ENCODE measurements around the gene HPS5.

Gene HPS5

GRCh38 chr11:18321578-18321968, 367 bp downstream of the HPS5 start:
- FAIRE-seq (no peak), DNase-seq (ENCODE audit: insufficient read length, low spot score) (no peak)
- TF ChIP-seq POLR2AphosphoS5 (IDR thresholded peaks at IDR 0.05; ENCODE audit: low read depth, low read length) (no peak), SPI1 (IDR thresholded peaks at IDR 0.05; ENCODE audit: low read depth, low read length) (0 out of 2 replicates have a peak, but pooled peaks have one; percentile 18), POLR2A (IDR thresholded peaks at IDR 0.05; ENCODE audit: low read depth, low read length) (no peak), PAX5 (IDR thresholded peaks at IDR 0.05; ENCODE audit: insufficient read depth, low read length, severe bottlenecking) (no peak), POU2F2 (IDR thresholded peaks at IDR 0.05; ENCODE audit: low read depth, low read length) (no peak), TAF1 (IDR thresholded peaks at IDR 0.05; ENCODE audit: low read depth, low read length) (no peak)

GRCh38 chr11:18320617-18321016, 1.3 kb downstream of the HPS5 start:
- no peak for FAIRE-seq
- no peak for TF ChIP-seq POLR2AphosphoS5 (IDR thresholded peaks at IDR 0.05; ENCODE audit: low read depth, low read length)
- no peak for TF ChIP-seq PAX5 (IDR thresholded peaks at IDR 0.05; ENCODE audit: insufficient read depth, low read length, severe bottlenecking)
- no peak for TF ChIP-seq TAF1 (IDR thresholded peaks at IDR 0.05; ENCODE audit: low read depth, low read length)
- no peak for TF ChIP-seq POLR2A (IDR thresholded peaks at IDR 0.05; ENCODE audit: low read depth, low read length)
- no peak for TF ChIP-seq SPI1 (IDR thresholded peaks at IDR 0.05; ENCODE audit: low read depth, low read length)
- TF ChIP-seq POU2F2 (IDR thresholded peaks at IDR 0.05; ENCODE audit: low read depth, low read length), result no peak
- no peak for DNase-seq (ENCODE audit: insufficient read length, low spot score)

GRCh38 chr11:18319914-18320313, 2.0 kb downstream of the HPS5 start:
- DNase-seq (ENCODE audit: insufficient read length, low spot score) (no peak), FAIRE-seq (no peak)
- TF ChIP-seq POLR2A (IDR thresholded peaks at IDR 0.05; ENCODE audit: low read depth, low read length) (no peak), TAF1 (IDR thresholded peaks at IDR 0.05; ENCODE audit: low read depth, low read length) (no peak), SPI1 (IDR thresholded peaks at IDR 0.05; ENCODE audit: low read depth, low read length) (no peak), PAX5 (IDR thresholded peaks at IDR 0.05; ENCODE audit: insufficient read depth, low read length, severe bottlenecking) (no peak), POLR2AphosphoS5 (IDR thresholded peaks at IDR 0.05; ENCODE audit: low read depth, low read length) (no peak), POU2F2 (IDR thresholded peaks at IDR 0.05; ENCODE audit: low read depth, low read length) (no peak)

GRCh38 chr11:18317551-18317950, 4.4 kb downstream of the HPS5 start:
- TF ChIP-seq TAF1 (IDR thresholded peaks at IDR 0.05; ENCODE audit: low read depth, low read length) (no peak), PAX5 (IDR thresholded peaks at IDR 0.05; ENCODE audit: insufficient read depth, low read length, severe bottlenecking) (no peak)
- DNase-seq (ENCODE audit: insufficient read length, low spot score) (no peak), FAIRE-seq (no peak)

GRCh38 chr11:18315893-18316292, 6.0 kb downstream of the HPS5 start:
- DNase-seq (ENCODE audit: insufficient read length, low spot score) (no peak), FAIRE-seq (no peak)
- TF ChIP-seq SPI1 (IDR thresholded peaks at IDR 0.05; ENCODE audit: low read depth, low read length), result no peak
- TF ChIP-seq TAF1 (IDR thresholded peaks at IDR 0.05; ENCODE audit: low read depth, low read length), result no peak

GRCh38 chr11:18314784-18315523, 7.0 kb downstream of the HPS5 start:
- no peak for TF ChIP-seq POLR2AphosphoS5 (IDR thresholded peaks at IDR 0.05; ENCODE audit: low read depth, low read length)
- no peak for DNase-seq (ENCODE audit: insufficient read length, low spot score)
- FAIRE-seq, result no peak

- no peak for FAIRE-seq
- TF ChIP-seq TAF1 (IDR thresholded peaks at IDR 0.05; ENCODE audit: low read depth, low read length) (no peak), PAX5 (IDR thresholded peaks at IDR 0.05; ENCODE audit: insufficient read depth, low read length, severe bottlenecking) (no peak), POU2F2 (IDR thresholded peaks at IDR 0.05; ENCODE audit: low read depth, low read length) (no peak), SPI1 (IDR thresholded peaks at IDR 0.05; ENCODE audit: low read depth, low read length) (no peak), POLR2A (IDR thresholded peaks at IDR 0.05; ENCODE audit: low read depth, low read length) (no peak), POLR2AphosphoS5 (IDR thresholded peaks at IDR 0.05; ENCODE audit: low read depth, low read length) (no peak)
- no peak for DNase-seq (ENCODE audit: insufficient read length, low spot score)
Measured at GRCh38 chr11:18313965-18314763, 7.8 kb downstream of the HPS5 start.

- DNase-seq (ENCODE audit: insufficient read length, low spot score) (no peak), FAIRE-seq (peak; percentile 66)
- TF ChIP-seq POU2F2 (IDR thresholded peaks at IDR 0.05; ENCODE audit: low read depth, low read length) (no peak), SPI1 (IDR thresholded peaks at IDR 0.05; ENCODE audit: low read depth, low read length) (peak; percentile 30; the same call in 1 of the 2 replicates)
Measured at GRCh38 chr11:18312663-18313420, 9.1 kb downstream of the HPS5 start.

GRCh38 chr11:18312012-18312411, 9.9 kb downstream of the HPS5 start:
- DNase-seq (ENCODE audit: insufficient read length, low spot score) (no peak), FAIRE-seq (no peak)
- TF ChIP-seq POLR2A (IDR thresholded peaks at IDR 0.05; ENCODE audit: low read depth, low read length) (no peak), PAX5 (IDR thresholded peaks at IDR 0.05; ENCODE audit: insufficient read depth, low read length, severe bottlenecking) (no peak)

GRCh38 chr11:18310800-18311340, 11.1 kb downstream of the HPS5 start:
- FAIRE-seq (peak; percentile 47), DNase-seq (ENCODE audit: insufficient read length, low spot score) (no peak)
- TF ChIP-seq POLR2A (IDR thresholded peaks at IDR 0.05; ENCODE audit: low read depth, low read length) (no peak), PAX5 (IDR thresholded peaks at IDR 0.05; ENCODE audit: insufficient read depth, low read length, severe bottlenecking) (no peak), POU2F2 (IDR thresholded peaks at IDR 0.05; ENCODE audit: low read depth, low read length) (no peak), SPI1 (IDR thresholded peaks at IDR 0.05; ENCODE audit: low read depth, low read length) (peak; percentile 31; the same call in 1 of the 2 replicates), TAF1 (IDR thresholded peaks at IDR 0.05; ENCODE audit: low read depth, low read length) (no peak)

Measured in GM12891 (cell line).